OCI-LY1 (cell line): ENCODE results near the gene DPH5.

Experiments
- H2AFZ ChIP-seq: fragments of 200-600 bp; sonication (generic), shearing (Covaris generic); 2 replicates; pipeline ENCODE4 v1.6.0; 2014; ENCODE audit warnings: antibody characterized with exemption, mild to moderate bottlenecking, low read length
- H3F3A ChIP-seq: fragments of 200-600 bp; sonication (generic), shearing (Covaris generic); 2 replicates; pipeline ENCODE4 v1.6.0; 2014; ENCODE audit warnings: mild to moderate bottlenecking, antibody characterized with exemption, low read length, moderate library complexity; ENCODE audit not compliant: insufficient read depth
- H3K27ac ChIP-seq: fragments of 200-600 bp; sonication (generic); 2 replicates; pipeline ENCODE4 v1.5.1; 2014; ENCODE audit warnings: low read length, mixed run types, mild to moderate bottlenecking, low read depth; ENCODE audit not compliant: poor library complexity, severe bottlenecking
- H3K27me3 ChIP-seq: fragments of 200-600 bp; sonication (generic); 2 replicates; pipeline ENCODE4 v1.6.0; 2014; ENCODE audit warnings: antibody characterized with exemption, mild to moderate bottlenecking, low read length, moderate library complexity; ENCODE audit not compliant: insufficient read depth
- H3K36me3 ChIP-seq: fragments of 200-600 bp; sonication (generic); 2 replicates; pipeline ENCODE4 v1.6.1; 2014; ENCODE audit warnings: mild to moderate bottlenecking, antibody characterized with exemption, low read length, moderate library complexity, mixed read lengths; ENCODE audit not compliant: insufficient read depth
- H3K4me1 ChIP-seq: fragments of 200-600 bp; sonication (generic); 2 replicates; pipeline ENCODE4 v1.5.1; 2014; ENCODE audit warnings: mild to moderate bottlenecking, low read length, moderate library complexity; ENCODE audit not compliant: insufficient read depth, severe bottlenecking
- H3K4me2 ChIP-seq: fragments of 200-600 bp; sonication (generic), shearing (Covaris generic); 2 replicates; pipeline ENCODE4 v1.6.1; 2014; ENCODE audit warnings: low read length
- H3K4me3 ChIP-seq: fragments of 200-600 bp; sonication (generic); 2 replicates; pipeline ENCODE4 v1.5.1; 2014; ENCODE audit warnings: low read length, low read depth, mild to moderate bottlenecking, mixed read lengths; ENCODE audit not compliant: poor library complexity, severe bottlenecking
- H3K79me2 ChIP-seq: fragments of 200-600 bp; shearing (Covaris generic); 2 replicates; pipeline ENCODE4 v1.6.1; 2016; ENCODE audit warnings: mixed run types, low read length, mixed read lengths; ENCODE audit not compliant: insufficient read depth
- H3K9ac ChIP-seq: fragments of 200-600 bp; sonication (generic), shearing (Covaris generic); 2 replicates; pipeline ENCODE4 v1.6.1; 2014; ENCODE audit warnings: mild to moderate bottlenecking, low read length, mixed read lengths
- H3K9me2 ChIP-seq: fragments of 200-600 bp; sonication (generic), shearing (Covaris generic); 2 replicates; pipeline ENCODE4 v1.6.1; 2014; ENCODE audit warnings: low read depth, mild to moderate bottlenecking, low read length, mixed read lengths
- H3K9me3 ChIP-seq: fragments of 200-600 bp; shearing (Covaris generic); 2 replicates; pipeline ENCODE4 v1.6.1; 2014; ENCODE audit warnings: low read length, mixed read lengths
- H4K20me1 ChIP-seq: fragments of 200-600 bp; sonication (generic), shearing (Covaris generic); 2 replicates; pipeline ENCODE4 v1.6.0; 2016; ENCODE audit warnings: mild to moderate bottlenecking, low read length; ENCODE audit not compliant: insufficient read depth
- EZH2 ChIP-seq: fragments of 200-600 bp; sonication (generic), shearing (Covaris generic); IDR thresholded peaks from 2 replicates; pipeline ENCODE4 v1.8.0; 2017; ENCODE audit warnings: borderline replicate concordance, mixed run types, mild to moderate bottlenecking, antibody characterized with exemption, low read length, moderate library complexity, mixed read lengths
- TF ChIP-seq, protein P1 (sequence below): fragments of 200-600 bp; sonication (generic), shearing (Covaris generic); IDR thresholded peaks from 2 replicates; pipeline ENCODE4 v1.5.1; 2017; ENCODE audit warnings: mild to moderate bottlenecking, antibody characterized with exemption, low read length, moderate library complexity, mixed read lengths

The DPH5 gene

GRCh38 chr1:100941580-100942216 is 83.9 kb downstream of the DPH5 start:
- H3K4me1 ChIP-seq, result no peaks in the 10 kb centered on the region

GRCh38 chr1:100941098-100941527 is 84.5 kb downstream of the DPH5 start:
- H3K36me3 ChIP-seq, result peaks cover 48% of the 10 kb centered on the region
- H3K27ac ChIP-seq, result no peak overlapping the region
- H3K9ac ChIP-seq, result no peak overlapping the region
- H3K4me2 ChIP-seq, result no peak overlapping the region
- H3K27me3 ChIP-seq, result no peaks in the 10 kb centered on the region
- TF ChIP-seq, protein P1, sequence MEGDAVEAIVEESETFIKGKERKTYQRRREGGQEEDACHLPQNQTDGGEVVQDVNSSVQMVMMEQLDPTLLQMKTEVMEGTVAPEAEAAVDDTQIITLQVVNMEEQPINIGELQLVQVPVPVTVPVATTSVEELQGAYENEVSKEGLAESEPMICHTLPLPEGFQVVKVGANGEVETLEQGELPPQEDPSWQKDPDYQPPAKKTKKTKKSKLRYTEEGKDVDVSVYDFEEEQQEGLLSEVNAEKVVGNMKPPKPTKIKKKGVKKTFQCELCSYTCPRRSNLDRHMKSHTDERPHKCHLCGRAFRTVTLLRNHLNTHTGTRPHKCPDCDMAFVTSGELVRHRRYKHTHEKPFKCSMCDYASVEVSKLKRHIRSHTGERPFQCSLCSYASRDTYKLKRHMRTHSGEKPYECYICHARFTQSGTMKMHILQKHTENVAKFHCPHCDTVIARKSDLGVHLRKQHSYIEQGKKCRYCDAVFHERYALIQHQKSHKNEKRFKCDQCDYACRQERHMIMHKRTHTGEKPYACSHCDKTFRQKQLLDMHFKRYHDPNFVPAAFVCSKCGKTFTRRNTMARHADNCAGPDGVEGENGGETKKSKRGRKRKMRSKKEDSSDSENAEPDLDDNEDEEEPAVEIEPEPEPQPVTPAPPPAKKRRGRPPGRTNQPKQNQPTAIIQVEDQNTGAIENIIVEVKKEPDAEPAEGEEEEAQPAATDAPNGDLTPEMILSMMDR, result no peak
- no peak for TF ChIP-seq EZH2
- H3K9me3 ChIP-seq, result no peaks in the 10 kb centered on the region
- H4K20me1 ChIP-seq, result no peaks in the 10 kb centered on the region
- no peak overlapping the region for H3K4me3 ChIP-seq
- H3F3A ChIP-seq, result no peaks in the 10 kb centered on the region
- no peaks in the 10 kb centered on the region for H3K9me2 ChIP-seq
- H2AFZ ChIP-seq, result no peak overlapping the region
- H3K4me1 ChIP-seq, result no peaks in the 10 kb centered on the region
- no peaks in the 10 kb centered on the region for H3K79me2 ChIP-seq

More at GRCh38 chr1:100941580-100942216, 83.9 kb downstream of the DPH5 start:
- Histone ChIP-seq H3K9me2 (no peaks in the 10 kb centered on the region), H3K9ac (no peak overlapping the region), H2AFZ (no peak overlapping the region), H3K27me3 (no peaks in the 10 kb centered on the region), H3K36me3 (peaks cover 44% of the 10 kb centered on the region), H3K9me3 (no peaks in the 10 kb centered on the region), H3K4me2 (no peak overlapping the region), H3K27ac (no peak overlapping the region), H3K4me3 (no peak overlapping the region), H3K79me2 (no peaks in the 10 kb centered on the region), H3F3A (no peaks in the 10 kb centered on the region), H4K20me1 (no peaks in the 10 kb centered on the region)
- TF ChIP-seq, protein P1, result no peak
- no peak for TF ChIP-seq EZH2
